Measurements from ENCODE around the gene GRM5. TPM values are rescaled to one million over a fixed set of nuclear protein-coding genes. Genes with fewer than 3 reads are reported as not detected.

The GRM5 gene
- total RNA-seq, 1 experiment from 2014 or later = not detected

DNA sequence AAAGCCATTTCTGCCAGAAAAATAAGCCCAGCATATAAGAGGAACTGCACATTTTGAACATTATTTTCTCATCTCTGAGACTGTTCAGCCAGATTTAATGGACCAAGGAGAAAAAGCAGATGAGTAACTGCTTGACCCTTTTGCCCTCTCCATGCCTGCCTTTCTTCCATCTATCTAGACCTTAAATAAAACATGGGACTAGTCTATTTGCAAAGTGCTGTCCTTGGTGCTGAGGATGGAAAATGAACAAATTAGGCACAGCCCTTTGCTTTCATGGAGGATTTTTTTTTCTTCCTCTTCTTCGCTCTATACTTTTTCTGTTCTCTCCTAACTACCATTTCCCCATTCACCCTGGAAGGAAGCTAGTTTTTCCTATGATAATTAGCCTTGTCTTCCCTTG, 361.3 kb downstream of the GRM5 start:
- BruUV-seq (replicated peaks) = no TSS peak
- Histone ChIP-seq H3K27me3 (ENCODE audit: insufficient read depth, low read depth) (no peaks in the 10 kb centered on the region), H3K9me3 (ENCODE audit: insufficient read depth, low read depth) (no peaks in the 10 kb centered on the region), H3K4me3 (no peak overlapping the region), H4K20me1 (ENCODE audit: insufficient read depth) (no peaks in the 10 kb centered on the region), H2AFZ (no peak overlapping the region), H3K4me1 (replicated peaks; ENCODE audit: insufficient read depth) (0 out of 2 replicates have a peak, but pooled peaks cover 4% of the 10 kb centered on the region), H3K9me2 (ENCODE audit: insufficient read depth) (no peaks in the 10 kb centered on the region), H3F3A (ENCODE audit: insufficient read depth, low read depth) (no peaks in the 10 kb centered on the region), H3K36me3 (ENCODE audit: low read depth) (no peaks in the 10 kb centered on the region), H3K27ac (no peak overlapping the region), H3K4me2 (no peak overlapping the region), H3K79me2 (ENCODE audit: low read depth) (no peaks in the 10 kb centered on the region)
- TF ChIP-seq, protein P1, sequence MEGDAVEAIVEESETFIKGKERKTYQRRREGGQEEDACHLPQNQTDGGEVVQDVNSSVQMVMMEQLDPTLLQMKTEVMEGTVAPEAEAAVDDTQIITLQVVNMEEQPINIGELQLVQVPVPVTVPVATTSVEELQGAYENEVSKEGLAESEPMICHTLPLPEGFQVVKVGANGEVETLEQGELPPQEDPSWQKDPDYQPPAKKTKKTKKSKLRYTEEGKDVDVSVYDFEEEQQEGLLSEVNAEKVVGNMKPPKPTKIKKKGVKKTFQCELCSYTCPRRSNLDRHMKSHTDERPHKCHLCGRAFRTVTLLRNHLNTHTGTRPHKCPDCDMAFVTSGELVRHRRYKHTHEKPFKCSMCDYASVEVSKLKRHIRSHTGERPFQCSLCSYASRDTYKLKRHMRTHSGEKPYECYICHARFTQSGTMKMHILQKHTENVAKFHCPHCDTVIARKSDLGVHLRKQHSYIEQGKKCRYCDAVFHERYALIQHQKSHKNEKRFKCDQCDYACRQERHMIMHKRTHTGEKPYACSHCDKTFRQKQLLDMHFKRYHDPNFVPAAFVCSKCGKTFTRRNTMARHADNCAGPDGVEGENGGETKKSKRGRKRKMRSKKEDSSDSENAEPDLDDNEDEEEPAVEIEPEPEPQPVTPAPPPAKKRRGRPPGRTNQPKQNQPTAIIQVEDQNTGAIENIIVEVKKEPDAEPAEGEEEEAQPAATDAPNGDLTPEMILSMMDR (conservative IDR thresholded peaks at IDR 0.05) = no peak
- no peak for TF ChIP-seq EZH2 (IDR thresholded peaks at IDR 0.05; ENCODE audit: low read depth)
- DNase-seq = no peak
- CTCF ChIA-PET = no interaction called here
- POLR2A ChIA-PET (ENCODE audit: unreplicated experiment) = no interaction called here
- intact Hi-C loops (cut with micrococcal nuclease; ENCODE audit: unreplicated experiment) = no loop called here

DNA sequence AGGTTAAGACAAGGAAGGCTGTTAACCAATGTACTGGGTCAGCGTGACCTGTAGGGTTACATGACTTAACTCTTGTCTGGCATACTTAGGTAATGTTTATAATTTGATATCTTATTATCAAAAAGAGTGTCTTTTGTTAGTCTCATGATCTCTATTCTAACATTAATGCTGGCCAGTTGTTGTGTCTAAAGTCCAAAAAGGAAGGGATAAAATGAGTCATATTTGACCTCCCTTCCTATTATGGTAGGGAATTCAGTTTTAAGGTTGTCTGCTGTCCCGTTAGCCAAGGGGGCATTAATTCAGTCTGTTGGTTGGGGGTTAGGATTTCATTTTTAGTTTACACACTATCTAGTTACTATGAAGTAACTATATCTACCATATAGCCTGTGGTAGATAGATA, 364.0 kb downstream of the GRM5 start:
- Histone ChIP-seq H2AFZ (no peak overlapping the region), H3K4me1 (replicated peaks; ENCODE audit: insufficient read depth) (no peaks in the 10 kb centered on the region), H3K36me3 (ENCODE audit: low read depth) (no peaks in the 10 kb centered on the region), H4K20me1 (ENCODE audit: insufficient read depth) (no peaks in the 10 kb centered on the region), H3K9me2 (ENCODE audit: insufficient read depth) (no peaks in the 10 kb centered on the region), H3K4me2 (no peak overlapping the region), H3K27me3 (ENCODE audit: insufficient read depth, low read depth) (no peaks in the 10 kb centered on the region), H3K27ac (no peak overlapping the region), H3F3A (ENCODE audit: insufficient read depth, low read depth) (no peaks in the 10 kb centered on the region), H3K79me2 (ENCODE audit: low read depth) (no peaks in the 10 kb centered on the region), H3K4me3 (no peak overlapping the region), H3K9me3 (ENCODE audit: insufficient read depth, low read depth) (no peaks in the 10 kb centered on the region)
- POLR2A ChIA-PET (ENCODE audit: unreplicated experiment) = no interaction called here
- no TSS peak for BruUV-seq (replicated peaks)
- no peak for TF ChIP-seq EZH2 (IDR thresholded peaks at IDR 0.05; ENCODE audit: low read depth)
- TF ChIP-seq, protein P1 (conservative IDR thresholded peaks at IDR 0.05) = no peak
- CTCF ChIA-PET = no interaction called here
- intact Hi-C loops (cut with micrococcal nuclease; ENCODE audit: unreplicated experiment) = no loop called here
- no peak for DNase-seq

DNA sequence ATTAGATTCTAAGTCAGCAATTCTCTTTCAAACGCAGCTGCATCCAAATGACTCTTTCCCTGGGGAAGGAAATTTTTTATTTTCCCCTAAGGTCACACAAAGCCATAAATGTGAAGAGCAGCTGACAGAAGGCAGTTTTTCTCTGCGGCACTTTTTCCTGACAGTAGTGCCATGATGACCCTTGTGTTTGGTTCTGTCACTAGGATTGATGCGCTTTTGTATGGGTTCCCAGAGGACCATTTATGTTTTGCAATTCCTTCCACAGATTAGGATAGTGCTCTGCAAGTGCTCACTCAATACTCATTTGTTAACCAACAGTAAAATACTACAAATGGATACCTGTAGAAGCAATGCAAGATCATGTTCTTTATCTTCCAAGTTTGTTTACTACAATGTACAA, 368.6 kb downstream of the GRM5 start:
- TF ChIP-seq EZH2 (IDR thresholded peaks at IDR 0.05; ENCODE audit: low read depth) = no peak
- TF ChIP-seq, protein P1 (conservative IDR thresholded peaks at IDR 0.05) = no peak
- no peaks in the 10 kb centered on the region for H4K20me1 ChIP-seq (ENCODE audit: insufficient read depth)
- POLR2A ChIA-PET (ENCODE audit: unreplicated experiment) = no interaction called here
- H3K4me1 ChIP-seq (replicated peaks; ENCODE audit: insufficient read depth) = no peaks in the 10 kb centered on the region
- H3K4me3 ChIP-seq = no peak overlapping the region
- no TSS peak for BruUV-seq (replicated peaks)
- no peaks in the 10 kb centered on the region for H3K9me3 ChIP-seq (ENCODE audit: insufficient read depth, low read depth)
- H2AFZ ChIP-seq = no peak overlapping the region
- no peak overlapping the region for H3K4me2 ChIP-seq
- intact Hi-C loops (cut with micrococcal nuclease; ENCODE audit: unreplicated experiment) = no loop called here
- no peaks in the 10 kb centered on the region for H3K36me3 ChIP-seq (ENCODE audit: low read depth)
- H3K9me2 ChIP-seq (ENCODE audit: insufficient read depth) = no peaks in the 10 kb centered on the region
- DNase-seq = no peak
- H3K27me3 ChIP-seq (ENCODE audit: insufficient read depth, low read depth) = no peaks in the 10 kb centered on the region; the same call in 1 of the 2 replicates
- H3F3A ChIP-seq (ENCODE audit: insufficient read depth, low read depth) = no peaks in the 10 kb centered on the region
- no peaks in the 10 kb centered on the region for H3K79me2 ChIP-seq (ENCODE audit: low read depth)
- H3K27ac ChIP-seq = no peak overlapping the region
- CTCF ChIA-PET = no interaction called here

Data from PC-9 (cell line).